Stimulated activated CD4-positive, alpha-beta T cell treated with anti-CD3 and anti-CD28 coated beads, Interleukin-1b, Interleukin-23, amount 100 ng/mL, for 24 hours (primary cell): ENCODE measurements around the gene PRSS57.

Experiments used
- DNase-seq, 4 experiments: peaks; one replicate each; pipeline ENCODE4 v3.0.0-alpha.2; 2020; ENCODE audit warnings: low read depth in 4 of 4, low spot score in 1 of 4

Gene PRSS57

GRCh38 chr19:694481-695351 is 536 bp downstream of the PRSS57 start:
- DNase-seq = no peak

- no peak for DNase-seq
Measured at GRCh38 chr19:690203-690602, 5.0 kb downstream of the PRSS57 start.

GRCh38 chr19:688992-689391 is 6.3 kb downstream of the PRSS57 start:
- no peak for DNase-seq

GRCh38 chr19:688214-688613 is 7.0 kb downstream of the PRSS57 start:
- DNase-seq = no peak

- no peak for DNase-seq
Measured at GRCh38 chr19:687569-688166, 7.6 kb downstream of the PRSS57 start.

- no peak for DNase-seq
Measured at GRCh38 chr19:686589-687297, 8.5 kb downstream of the PRSS57 start.

GRCh38 chr19:685454-685931 is 9.8 kb downstream of the PRSS57 start:
- DNase-seq = no peak

- no peak for DNase-seq
Measured at GRCh38 chr19:682678-683320, 12.5 kb downstream of the PRSS57 start.

- peak in 3 of 4 experiments; percentile 91 to 95 (median 92) for DNase-seq
Measured at GRCh38 chr19:681029-682019, 13.9 kb downstream of the PRSS57 start.

- DNase-seq = peak; percentile 99 to 100 (median 100)
Measured at GRCh38 chr19:680287-681028, 14.8 kb downstream of the PRSS57 start.

GRCh38 chr19:679418-680286 is 15.6 kb downstream of the PRSS57 start:
- DNase-seq = peak in 1 of 4 experiments; percentile 45

GRCh38 chr19:678791-679388 is 16.4 kb downstream of the PRSS57 start:
- no peak for DNase-seq

- DNase-seq = no peak
Measured at GRCh38 chr19:677601-678436, 17.4 kb downstream of the PRSS57 start.

- no peak for DNase-seq
Measured at GRCh38 chr19:677201-677600, 18.1 kb downstream of the PRSS57 start.

GRCh38 chr19:676339-677105 is 18.7 kb downstream of the PRSS57 start, which contains the start of gene FSTL3:
Gene FSTL3, plus strand, starts transcription at chr19:676392. Its CDS starts 32 bp downstream, at chr19:676424.
- no peak for DNase-seq

GRCh38 chr19:676007-676338 is 19.3 kb downstream of the PRSS57 start:
- no peak for DNase-seq
